Transverse colon (tissue), 4 donors: ENCODE data around the gene ADM.

Experiments used
- CTCF ChIP-seq, 5 experiments: fragments of 200-600 bp in 3 of 5; fragments of 450-650 bp in 2 of 5; sonication (generic) in 3 of 5; IDR thresholded peaks; 1 replicate in 2 of 5; 2 replicates in 3 of 5; pipeline ENCODE4 v1.5.1; 2016 to 2017; ENCODE audit warnings: antibody characterized with exemption in 5 of 5, inconsistent platforms in 3 of 5, mild to moderate bottlenecking in 2 of 5, moderate library complexity in 1 of 5
- EP300 ChIP-seq: sonication (generic); formaldehyde crosslinking; IDR thresholded peaks from one replicate; pipeline ENCODE4 v1.6.1; 2017; ENCODE audit warnings: antibody characterized with exemption, low read depth
- POLR2A ChIP-seq: fragments of 450-650 bp; IDR thresholded peaks from one replicate; pipeline ENCODE4 v1.6.1; 2016; ENCODE audit warnings: antibody characterized with exemption, mild to moderate bottlenecking, moderate library complexity
- POLR2AphosphoS5 ChIP-seq, 3 donors: sonication (generic); formaldehyde crosslinking; IDR thresholded peaks; one replicate each; pipeline ENCODE4 v1.6.1; 2016; ENCODE audit warnings: antibody characterized with exemption in 3 of 3

GRCh38 chr11:10329935-10330334 is 25.1 kb downstream of the ADM start:
- TF ChIP-seq POLR2AphosphoS5 (IDR thresholded peaks at IDR 0.05) (no peak), CTCF (IDR thresholded peaks at IDR 0.05) (no peak), EP300 (no peak), POLR2A (no peak)
